ENCODE measurements around the gene SWI5.

GRCh38 chr9:128259156-128259555 is 16.9 kb upstream of the SWI5 start:
- TF ChIP-seq POLR2A (IDR thresholded peaks at IDR 0.05) (no peak), POLR2AphosphoS5 (IDR thresholded peaks at IDR 0.05) (no peak)
- TF ChIP-seq, protein P1, sequence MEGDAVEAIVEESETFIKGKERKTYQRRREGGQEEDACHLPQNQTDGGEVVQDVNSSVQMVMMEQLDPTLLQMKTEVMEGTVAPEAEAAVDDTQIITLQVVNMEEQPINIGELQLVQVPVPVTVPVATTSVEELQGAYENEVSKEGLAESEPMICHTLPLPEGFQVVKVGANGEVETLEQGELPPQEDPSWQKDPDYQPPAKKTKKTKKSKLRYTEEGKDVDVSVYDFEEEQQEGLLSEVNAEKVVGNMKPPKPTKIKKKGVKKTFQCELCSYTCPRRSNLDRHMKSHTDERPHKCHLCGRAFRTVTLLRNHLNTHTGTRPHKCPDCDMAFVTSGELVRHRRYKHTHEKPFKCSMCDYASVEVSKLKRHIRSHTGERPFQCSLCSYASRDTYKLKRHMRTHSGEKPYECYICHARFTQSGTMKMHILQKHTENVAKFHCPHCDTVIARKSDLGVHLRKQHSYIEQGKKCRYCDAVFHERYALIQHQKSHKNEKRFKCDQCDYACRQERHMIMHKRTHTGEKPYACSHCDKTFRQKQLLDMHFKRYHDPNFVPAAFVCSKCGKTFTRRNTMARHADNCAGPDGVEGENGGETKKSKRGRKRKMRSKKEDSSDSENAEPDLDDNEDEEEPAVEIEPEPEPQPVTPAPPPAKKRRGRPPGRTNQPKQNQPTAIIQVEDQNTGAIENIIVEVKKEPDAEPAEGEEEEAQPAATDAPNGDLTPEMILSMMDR (IDR thresholded peaks at IDR 0.05) = no peak

Measured in prostate gland (tissue), 2 donors.